Subcutaneous adipose tissue (tissue), 4 donors: ENCODE measurements around the gene SUCLG1. TPM values are rescaled to one million over a fixed set of nuclear protein-coding genes. Genes with fewer than 3 reads are reported as not detected.

Experiments
- total RNA-seq, 4 donors: library from RNA; depleted of rRNA; stranded (reverse); fragments of >200 nt; gene quantifications; one replicate each; pipeline ENCODE4 v1.1.0, GENCODE V29; 2016
- TF ChIP-seq, protein P1 (sequence below): fragments of 450-650 bp; IDR thresholded peaks from one replicate; pipeline ENCODE4 v1.5.1; 2016; ENCODE audit warnings: low read depth, mild to moderate bottlenecking, control low read depth, antibody characterized with exemption, moderate library complexity

SUCLG1 gene
- total RNA-seq, 4 donors from 2014 or later: 83.8 to 284 (median 129) TPM

GRCh38 chr2:84481702-84482101 lies 22.6 kb upstream of the SUCLG1 start:
- TF ChIP-seq, protein P1, sequence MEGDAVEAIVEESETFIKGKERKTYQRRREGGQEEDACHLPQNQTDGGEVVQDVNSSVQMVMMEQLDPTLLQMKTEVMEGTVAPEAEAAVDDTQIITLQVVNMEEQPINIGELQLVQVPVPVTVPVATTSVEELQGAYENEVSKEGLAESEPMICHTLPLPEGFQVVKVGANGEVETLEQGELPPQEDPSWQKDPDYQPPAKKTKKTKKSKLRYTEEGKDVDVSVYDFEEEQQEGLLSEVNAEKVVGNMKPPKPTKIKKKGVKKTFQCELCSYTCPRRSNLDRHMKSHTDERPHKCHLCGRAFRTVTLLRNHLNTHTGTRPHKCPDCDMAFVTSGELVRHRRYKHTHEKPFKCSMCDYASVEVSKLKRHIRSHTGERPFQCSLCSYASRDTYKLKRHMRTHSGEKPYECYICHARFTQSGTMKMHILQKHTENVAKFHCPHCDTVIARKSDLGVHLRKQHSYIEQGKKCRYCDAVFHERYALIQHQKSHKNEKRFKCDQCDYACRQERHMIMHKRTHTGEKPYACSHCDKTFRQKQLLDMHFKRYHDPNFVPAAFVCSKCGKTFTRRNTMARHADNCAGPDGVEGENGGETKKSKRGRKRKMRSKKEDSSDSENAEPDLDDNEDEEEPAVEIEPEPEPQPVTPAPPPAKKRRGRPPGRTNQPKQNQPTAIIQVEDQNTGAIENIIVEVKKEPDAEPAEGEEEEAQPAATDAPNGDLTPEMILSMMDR: no peak

GRCh38 chr2:84478867-84479266 lies 19.8 kb upstream of the SUCLG1 start:
- TF ChIP-seq, protein P1: no peak

DNA sequence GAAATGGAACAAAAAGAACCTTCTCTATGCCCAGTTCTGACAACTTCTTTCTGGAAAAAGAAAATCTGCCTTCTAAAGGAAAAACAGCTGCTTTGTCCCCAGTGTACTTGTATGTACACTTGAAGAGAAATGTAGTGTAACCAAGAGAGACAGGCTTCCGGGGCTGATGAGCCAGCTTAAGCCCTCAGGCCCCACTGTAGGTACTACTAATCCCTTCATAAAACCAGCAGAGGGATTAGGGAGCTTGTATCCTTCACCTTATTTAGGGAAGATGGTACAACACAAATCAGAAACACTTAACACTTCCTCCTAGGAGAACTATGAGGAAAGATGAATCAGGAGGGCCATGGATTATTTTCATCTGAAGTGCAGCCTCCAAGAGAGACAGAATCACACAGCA lies 18.8 kb upstream of the SUCLG1 start:
- TF ChIP-seq, protein P1: no peak

DNA sequence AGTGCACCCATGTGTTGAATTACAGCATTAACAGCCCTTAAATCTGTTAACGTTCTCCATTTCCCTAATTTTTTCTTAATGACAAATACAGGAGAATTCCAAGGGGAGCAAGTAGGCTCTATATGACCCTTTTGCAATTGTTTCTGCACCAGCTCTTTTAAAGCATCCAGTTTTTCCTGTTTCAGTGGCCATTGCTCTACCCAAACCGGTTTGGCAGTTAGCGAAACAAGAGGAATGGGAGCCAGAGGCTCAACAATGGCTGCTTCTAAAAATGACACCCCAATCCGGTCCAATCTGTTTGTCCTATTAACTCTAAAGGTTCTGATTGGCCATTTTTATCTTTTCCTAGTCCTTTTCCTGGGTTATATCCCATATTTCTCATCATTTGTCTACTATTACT lies 15.1 kb upstream of the SUCLG1 start:
- TF ChIP-seq, protein P1: no peak

DNA sequence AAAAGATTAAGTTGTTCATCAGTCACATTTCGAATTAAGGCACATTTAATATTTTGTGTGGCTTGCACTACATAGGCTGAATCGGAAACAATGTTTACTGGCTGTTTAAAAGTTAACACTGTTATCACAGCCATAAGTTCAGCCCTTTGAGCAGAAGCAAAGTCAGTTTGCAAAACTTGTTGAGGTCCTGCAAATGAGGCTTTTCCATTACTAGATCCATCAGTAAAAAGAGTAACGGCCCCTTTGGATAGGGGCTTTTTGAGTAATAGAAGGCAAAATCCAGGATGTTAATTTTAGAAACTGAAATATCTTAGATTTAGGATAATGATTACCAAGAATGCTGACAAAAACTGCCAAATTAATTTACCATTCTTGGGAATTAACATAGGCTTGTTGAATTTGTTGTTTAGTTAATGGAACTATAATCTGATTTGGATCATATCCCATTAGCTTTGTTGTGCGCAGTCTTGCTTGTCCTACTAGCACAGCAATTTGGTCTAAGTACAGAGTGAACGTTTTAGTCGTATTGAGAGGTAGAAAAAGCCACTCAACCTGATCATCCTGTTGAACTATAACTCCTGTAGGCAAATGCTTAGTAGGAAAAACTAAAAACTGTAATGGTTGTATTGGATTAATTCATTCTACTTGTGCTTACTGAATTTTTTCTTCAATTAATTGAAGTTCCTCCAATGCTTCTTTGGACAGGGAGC lies 13.9 kb upstream of the SUCLG1 start:
- TF ChIP-seq, protein P1: no peak

DNA sequence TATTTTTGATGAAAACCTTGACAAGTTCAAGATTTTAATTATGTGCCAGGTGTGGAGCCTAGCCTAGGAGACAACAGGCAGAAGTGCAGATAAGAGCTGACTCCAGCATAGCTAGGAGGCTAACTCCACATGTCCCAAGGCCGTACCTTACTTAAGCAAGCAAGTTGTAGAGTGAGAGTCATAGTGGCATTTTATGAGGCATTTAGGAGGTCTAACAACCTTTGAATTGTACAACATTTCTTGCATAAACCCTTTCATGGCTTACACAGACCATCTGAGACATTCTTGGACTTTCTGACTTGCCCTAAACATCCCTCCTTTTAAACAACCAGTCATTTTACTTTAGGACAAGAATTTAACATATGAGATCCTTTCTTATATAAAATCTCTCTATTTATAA lies 8.3 kb upstream of the SUCLG1 start:
- TF ChIP-seq, protein P1: no peak

GRCh38 chr2:84461310-84461709 lies 2.2 kb upstream of the SUCLG1 start:
- TF ChIP-seq, protein P1: no peak
